Endothelial cell of umbilical vein (primary cell): ENCODE measurements around the gene PLA2G2D. TPM values are rescaled to one million over a fixed set of nuclear protein-coding genes. Genes with fewer than 3 reads are reported as not detected.

Source experiments
- BruUV-seq: library from RNA; stranded (reverse); fragments of 400-500 nt; replicated peaks from 2 replicates; lab custom pipeline; 2021; lab: Mats Ljungman, UMichigan
- CTCF ChIA-PET: fragments of 300-600, 350-600 bp; sonication (Branson Sonifier 250); formaldehyde crosslinking; loops from one replicate; lab custom pipeline; 2021; ENCODE audit warnings: antibody characterized with exemption, inconsistent platforms; lab: Charles Lee
- POLR2A ChIA-PET: fragments of 300-600, 350-600 bp; sonication (Branson Sonifier 250); formaldehyde crosslinking; loops from one replicate; lab custom pipeline; 2021; ENCODE audit warnings: antibody characterized with exemption, inconsistent platforms; lab: Charles Lee
- DNase-seq: peaks from one replicate; pipeline ENCODE4 v3.0.0-alpha.2; 2011; ENCODE audit warnings: low read depth, low spot score
- FAIRE-seq: peaks from 2 replicates; lab custom pipeline; 2011; peaks lifted over from hg19 to GRCh38; lab: Jason Lieb, UNC
- H2AFZ ChIP-seq: 2 replicates; pipeline ENCODE4 v1.6.0; 2012; ENCODE audit warnings: low read depth, low read length, control low read depth, inconsistent platforms
- H3K27ac ChIP-seq: 2 replicates; pipeline ENCODE4 v1.5.1; 2011; ENCODE audit warnings: low read depth, mild to moderate bottlenecking, control low read depth, low read length, moderate library complexity; ENCODE audit not compliant: insufficient read depth
- H3K27me3 ChIP-seq, 2 experiments: 2 replicates each; pipeline versions ENCODE4 v1.6.0 to v1.6.1; 2011; ENCODE audit warnings: low read length in 2 of 2, mixed read lengths in 1 of 2; ENCODE audit not compliant: control insufficient read depth in 2 of 2, insufficient read depth in 2 of 2
- H3K36me3 ChIP-seq, 2 experiments: 2 replicates in 1 of 2; 3 replicates in 1 of 2; pipeline ENCODE4 v1.5.1; 2011; ENCODE audit warnings: low read length in 2 of 2, mild to moderate bottlenecking in 1 of 2, moderate library complexity in 1 of 2; ENCODE audit not compliant: control insufficient read depth in 2 of 2, insufficient read depth in 2 of 2; ENCODE audit errors: extremely low read depth in 1 of 2
- H3K4me1 ChIP-seq: 3 replicates; pipeline ENCODE4 v1.5.1; 2011; ENCODE audit warnings: mild to moderate bottlenecking, low read length; ENCODE audit not compliant: control insufficient read depth, insufficient read depth; ENCODE audit errors: extremely low read depth
- H3K4me2 ChIP-seq: 2 replicates; pipeline ENCODE4 v1.6.1; 2011; ENCODE audit warnings: low read length, control low read depth, mixed read lengths; ENCODE audit not compliant: insufficient read depth
- H3K4me3 ChIP-seq, 3 experiments: fragments of 200-600 bp in 1 of 3; sonication (generic), shearing (Covaris generic) in 1 of 3; replicated peaks in 1 of 3; 2 replicates each; pipeline ENCODE4 v1.5.1; 2011 to 2016; ENCODE audit warnings: control low read depth in 3 of 3, low read length in 3 of 3, mild to moderate bottlenecking in 2 of 3, inconsistent platforms in 1 of 3, low read depth in 1 of 3, moderate library complexity in 1 of 3; ENCODE audit not compliant: insufficient read depth in 1 of 3
- H3K79me2 ChIP-seq: 2 replicates; pipeline ENCODE4 v1.6.0; 2012; ENCODE audit warnings: low read length, inconsistent platforms; ENCODE audit not compliant: control insufficient read depth, insufficient read depth
- H3K9ac ChIP-seq: replicated peaks from 2 replicates; pipeline ENCODE3; 2011; ENCODE audit warnings: low read length, control low read depth; ENCODE audit not compliant: insufficient read depth; ENCODE audit errors: extremely low read depth
- H3K9me1 ChIP-seq: replicated peaks from 3 replicates; pipeline ENCODE4 v1.6.0; 2011; ENCODE audit warnings: mild to moderate bottlenecking, low read length; ENCODE audit not compliant: control insufficient read depth, insufficient read depth; ENCODE audit errors: extremely low read depth
- H3K9me3 ChIP-seq: replicated peaks from 2 replicates; pipeline ENCODE4 v1.5.1; 2012; ENCODE audit warnings: low read length, inconsistent platforms; ENCODE audit not compliant: control insufficient read depth, insufficient read depth
- H4K20me1 ChIP-seq: replicated peaks from 2 replicates; pipeline ENCODE3; 2011; ENCODE audit warnings: mild to moderate bottlenecking, low read length; ENCODE audit not compliant: control insufficient read depth, insufficient read depth; ENCODE audit errors: extremely low read depth
- EZH2 ChIP-seq: IDR thresholded peaks from 2 replicates; pipeline ENCODE4 v1.6.1; 2012; ENCODE audit warnings: borderline replicate concordance, low read depth, mild to moderate bottlenecking, moderate library complexity, low read length, inconsistent platforms; ENCODE audit not compliant: severe bottlenecking
- FOS ChIP-seq: IDR thresholded peaks from 2 replicates; pipeline ENCODE4 v1.6.1; 2011; ENCODE audit warnings: mild to moderate bottlenecking, low read length, moderate library complexity, borderline replicate concordance; ENCODE audit not compliant: insufficient read depth
- GATA2 ChIP-seq: IDR thresholded peaks from 2 replicates; pipeline ENCODE4 v1.7.0; 2011; ENCODE audit warnings: low read depth, mild to moderate bottlenecking, moderate library complexity, mixed read lengths, low read length; ENCODE audit not compliant: insufficient read length, insufficient read depth
- JUN ChIP-seq: IDR thresholded peaks from 2 replicates; pipeline ENCODE4 v1.6.1; 2011; ENCODE audit warnings: borderline replicate concordance, low read depth; ENCODE audit not compliant: insufficient read length, insufficient read depth
- MYC ChIP-seq: IDR thresholded peaks from one replicate; pipeline ENCODE4 v1.6.1; 2011; ENCODE audit warnings: mild to moderate bottlenecking, low read depth, low read length
- POLR2A ChIP-seq: IDR thresholded peaks from 2 replicates; pipeline ENCODE4 v1.6.1; 2012; ENCODE audit warnings: low read depth, mild to moderate bottlenecking, control low read depth, low read length
- POLR2AphosphoS5 ChIP-seq: IDR thresholded peaks from 2 replicates; pipeline ENCODE4 v1.6.1; 2012; ENCODE audit warnings: low read depth, mild to moderate bottlenecking, control low read depth, low read length, moderate library complexity; ENCODE audit not compliant: insufficient read depth
- dilution Hi-C: fragments of 300-500 bp; cut with MboI; formaldehyde crosslinking; loops from one replicate; pipeline ENCODE4 v1.15.0; 2019; ENCODE audit warnings: low sequenced_read_pairs; ENCODE audit not compliant: extremely low pct_ligation_motif_present
- intact Hi-C: fragments of 100-400 bp; cut with micrococcal nuclease; formaldehyde crosslinking; loops from one replicate; pipeline ENCODE4 v1.10.0; 2022
- polyA plus RNA-seq, 4 experiments: library from polyadenylated mRNA; depleted of rRNA in 3 of 4; stranded (reverse) in 3 of 4; unstranded in 1 of 4; fragments of >200 nt; gene quantifications; 2 replicates each; pipeline versions ENCODE4 v1.2.1 to v1.2.3, GENCODE V29; 2011 to 2012; ENCODE audit warnings: missing spikeins in 1 of 4
- total RNA-seq: library from RNA; stranded (reverse); gene quantifications from 2 replicates; pipeline ENCODE4 v1.2.3, GENCODE V29; 2021
- TF ChIP-seq, protein P1 (sequence below): IDR thresholded peaks from 2 replicates; pipeline ENCODE4 v1.6.1; 2011; ENCODE audit not compliant: insufficient read depth, insufficient read length
- TF ChIP-seq, protein P2 (sequence below), 2 donors: IDR thresholded peaks; 1 replicate in 1 of 2; 2 replicates in 1 of 2; pipeline ENCODE4 v1.5.1; 2011; ENCODE audit warnings: low read length in 2 of 2, mild to moderate bottlenecking in 2 of 2, moderate library complexity in 2 of 2, control low read depth in 1 of 2, inconsistent platforms in 1 of 2, low read depth in 1 of 2; ENCODE audit not compliant: insufficient read depth in 1 of 2; ENCODE audit errors: extremely low read depth in 1 of 2

Gene PLA2G2D
- total and polyA plus RNA-seq, 2 donors (not counting 3 experiments of a cell fraction or from before 2014, with no cell fraction given) = not detected

DNA sequence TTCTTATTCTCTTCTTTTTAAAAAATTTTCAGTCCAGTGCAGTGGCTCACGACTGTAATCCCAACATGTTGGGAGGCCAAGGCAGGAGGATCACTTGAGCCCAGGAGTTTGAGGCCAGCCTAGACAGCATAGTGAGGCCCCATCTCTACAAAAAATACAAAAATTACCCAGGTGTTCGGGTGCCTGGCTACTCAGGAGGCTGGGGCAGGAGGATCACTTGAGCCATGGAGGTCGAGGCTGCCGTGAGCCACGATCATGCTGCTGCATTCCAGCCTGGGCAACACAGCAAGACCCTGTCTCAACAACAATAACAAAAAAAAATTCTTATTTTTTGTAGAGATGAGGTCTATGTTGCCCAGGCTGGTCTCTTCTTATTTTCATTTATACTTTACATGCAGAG lies 7.9 kb downstream of the PLA2G2D start:
- H3K36me3 ChIP-seq = no peaks in the 10 kb centered on the region
- no peak overlapping the region for H3K4me3 ChIP-seq
- ChIA-PET CTCF (interaction anchor here (0.7 to 1.6 kb wide), 10 partner anchors 9 to 383 kb away, joined by 3 to 9 read pairs (median 5); no protein-coding TSS in a partner anchor), POLR2A (no interaction called here)
- no peaks in the 10 kb centered on the region for H3K27me3 ChIP-seq
- H4K20me1 ChIP-seq = no peaks in the 10 kb centered on the region
- no peaks in the 10 kb centered on the region for H3K9me3 ChIP-seq
- no peak for TF ChIP-seq EZH2
- TF ChIP-seq JUN = no peak
- TF ChIP-seq, protein P1, sequence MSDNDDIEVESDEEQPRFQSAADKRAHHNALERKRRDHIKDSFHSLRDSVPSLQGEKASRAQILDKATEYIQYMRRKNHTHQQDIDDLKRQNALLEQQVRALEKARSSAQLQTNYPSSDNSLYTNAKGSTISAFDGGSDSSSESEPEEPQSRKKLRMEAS = no peak
- TF ChIP-seq, protein P2, sequence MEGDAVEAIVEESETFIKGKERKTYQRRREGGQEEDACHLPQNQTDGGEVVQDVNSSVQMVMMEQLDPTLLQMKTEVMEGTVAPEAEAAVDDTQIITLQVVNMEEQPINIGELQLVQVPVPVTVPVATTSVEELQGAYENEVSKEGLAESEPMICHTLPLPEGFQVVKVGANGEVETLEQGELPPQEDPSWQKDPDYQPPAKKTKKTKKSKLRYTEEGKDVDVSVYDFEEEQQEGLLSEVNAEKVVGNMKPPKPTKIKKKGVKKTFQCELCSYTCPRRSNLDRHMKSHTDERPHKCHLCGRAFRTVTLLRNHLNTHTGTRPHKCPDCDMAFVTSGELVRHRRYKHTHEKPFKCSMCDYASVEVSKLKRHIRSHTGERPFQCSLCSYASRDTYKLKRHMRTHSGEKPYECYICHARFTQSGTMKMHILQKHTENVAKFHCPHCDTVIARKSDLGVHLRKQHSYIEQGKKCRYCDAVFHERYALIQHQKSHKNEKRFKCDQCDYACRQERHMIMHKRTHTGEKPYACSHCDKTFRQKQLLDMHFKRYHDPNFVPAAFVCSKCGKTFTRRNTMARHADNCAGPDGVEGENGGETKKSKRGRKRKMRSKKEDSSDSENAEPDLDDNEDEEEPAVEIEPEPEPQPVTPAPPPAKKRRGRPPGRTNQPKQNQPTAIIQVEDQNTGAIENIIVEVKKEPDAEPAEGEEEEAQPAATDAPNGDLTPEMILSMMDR (IDR thresholded peaks at IDR 0.05; ENCODE audit: extremely low read depth in 1 of 2, insufficient read depth in 1 of 2, low read depth in 1 of 2, low read length in 2 of 2) = no peak
- TF ChIP-seq MYC = no peak
- TF ChIP-seq POLR2A = no peak
- DNase-seq = no peak
- intact Hi-C loops = no loop called here
- no peaks in the 10 kb centered on the region for H3K9me1 ChIP-seq
- no peaks in the 10 kb centered on the region for H3K79me2 ChIP-seq
- no peak for FAIRE-seq
- H3K27ac ChIP-seq = no peak overlapping the region
- H3K9ac ChIP-seq = no peak overlapping the region
- peaks cover 14% of the 10 kb centered on the region for H3K4me1 ChIP-seq
- no peak overlapping the region for H2AFZ ChIP-seq
- H3K4me2 ChIP-seq = no peak overlapping the region
- dilution Hi-C loops = no loop called here
- BruUV-seq = no TSS peak

DNA sequence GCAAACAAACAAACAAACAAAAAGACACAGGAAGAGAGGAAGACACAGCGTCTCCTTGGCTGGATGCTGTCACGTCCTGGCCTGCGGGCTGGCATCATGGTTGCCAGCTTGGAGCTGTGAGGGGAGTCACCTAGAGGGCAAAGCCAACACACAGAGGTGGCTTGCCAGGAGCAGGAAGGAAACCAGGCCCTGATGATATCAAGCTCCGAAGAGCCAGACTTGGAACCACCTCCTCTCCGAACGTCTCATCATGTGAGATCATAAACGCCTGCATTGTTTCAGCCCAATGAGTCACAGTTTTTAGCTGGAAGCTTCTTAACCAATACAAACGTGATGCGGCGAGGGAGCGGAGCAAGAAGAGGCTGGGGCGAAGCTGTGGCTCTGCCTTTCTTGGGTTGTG lies 8.7 kb downstream of the PLA2G2D start:
- BruUV-seq = no TSS peak
- Histone ChIP-seq H2AFZ (peak overlapping the region; percentile 35), H3K4me2 (no peak overlapping the region), H3K9ac (no peak overlapping the region), H3K4me3 (no peak overlapping the region), H3K9me3 (no peaks in the 10 kb centered on the region), H3K4me1 (peaks cover 14% of the 10 kb centered on the region), H3K27me3 (no peaks in the 10 kb centered on the region), H3K36me3 (no peaks in the 10 kb centered on the region), H4K20me1 (no peaks in the 10 kb centered on the region), H3K79me2 (no peaks in the 10 kb centered on the region), H3K9me1 (no peaks in the 10 kb centered on the region), H3K27ac (peak overlapping the region; percentile 65)
- intact Hi-C loops (no loop called here), dilution Hi-C loops (no loop called here)
- ChIA-PET POLR2A (no interaction called here), CTCF (interaction anchor here (0.6 to 1.6 kb wide), 12 partner anchors 9 to 395 kb away, joined by 3 to 9 read pairs (median 4); no protein-coding TSS in a partner anchor)
- TF ChIP-seq POLR2A (no peak), EZH2 (no peak), MYC (no peak), FOS (peak; percentile 72), JUN (peak; percentile 56), GATA2 (peak; percentile 91), POLR2AphosphoS5 (peak; percentile 69)
- TF ChIP-seq, protein P2 (IDR thresholded peaks at IDR 0.05; ENCODE audit: extremely low read depth in 1 of 2, insufficient read depth in 1 of 2, low read depth in 1 of 2, low read length in 2 of 2) = no peak
- TF ChIP-seq, protein P1 = no peak
- peak; percentile 71 for DNase-seq
- FAIRE-seq = peak; percentile 85
